COLO829 (cell line): Measurements from ENCODE around the gene LRRK1.
A peak's percentile ranks its signal among the peaks of the same experiment; 100 is the strongest.

Experiments
- DNase-seq: peaks from one replicate; pipeline ENCODE4 v3.0.0; 2012; ENCODE audit warnings: low spot score

LRRK1 gene

DNA sequence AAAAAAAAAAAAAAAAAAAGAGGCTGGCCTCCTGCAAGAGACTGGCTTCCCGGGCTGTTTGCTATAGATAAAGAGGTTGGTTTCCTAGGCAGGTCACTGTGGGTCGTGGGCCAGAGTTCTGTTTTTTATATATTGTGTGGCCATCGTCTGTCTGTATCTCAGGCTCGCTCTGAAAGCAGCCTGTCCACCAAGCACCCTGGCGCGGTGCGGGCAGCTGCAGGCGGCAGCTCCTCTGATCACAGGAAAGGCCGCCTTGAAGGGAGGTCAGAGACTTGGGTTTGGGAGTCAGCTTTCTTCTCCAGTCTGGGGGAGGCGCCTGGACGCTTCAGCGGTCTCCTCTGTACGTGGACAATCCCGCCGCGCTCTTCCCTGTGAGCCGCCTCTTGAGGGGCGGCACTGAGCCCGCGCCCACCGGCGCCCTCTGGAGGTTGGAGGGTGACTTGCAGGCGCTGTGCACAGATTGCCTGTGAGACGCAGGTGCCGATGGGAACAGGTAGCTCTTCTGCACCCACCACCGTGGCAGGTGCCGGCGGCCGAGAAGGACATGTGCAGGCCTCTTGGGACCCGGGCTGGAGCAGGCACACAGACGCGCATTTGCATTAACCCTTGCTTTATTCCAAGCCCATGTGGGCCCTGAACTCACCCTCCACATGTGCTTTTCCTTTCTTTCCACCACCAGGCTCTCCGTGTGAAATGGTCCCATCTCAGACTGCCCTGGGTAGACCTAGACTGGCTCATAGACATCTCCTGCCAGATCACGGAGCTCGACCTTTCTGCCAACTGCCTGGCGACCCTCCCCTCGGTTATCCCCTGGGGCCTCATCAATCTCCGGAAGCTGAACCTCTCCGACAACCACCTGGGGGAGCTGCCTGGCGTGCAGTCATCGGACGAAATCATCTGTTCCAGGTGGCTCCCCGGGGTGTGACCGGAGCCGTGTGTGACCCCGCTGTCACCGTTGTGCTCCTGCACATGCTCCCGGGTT is 89.3 kb downstream of the LRRK1 start:
- DNase-seq, result peak; percentile 83

DNA sequence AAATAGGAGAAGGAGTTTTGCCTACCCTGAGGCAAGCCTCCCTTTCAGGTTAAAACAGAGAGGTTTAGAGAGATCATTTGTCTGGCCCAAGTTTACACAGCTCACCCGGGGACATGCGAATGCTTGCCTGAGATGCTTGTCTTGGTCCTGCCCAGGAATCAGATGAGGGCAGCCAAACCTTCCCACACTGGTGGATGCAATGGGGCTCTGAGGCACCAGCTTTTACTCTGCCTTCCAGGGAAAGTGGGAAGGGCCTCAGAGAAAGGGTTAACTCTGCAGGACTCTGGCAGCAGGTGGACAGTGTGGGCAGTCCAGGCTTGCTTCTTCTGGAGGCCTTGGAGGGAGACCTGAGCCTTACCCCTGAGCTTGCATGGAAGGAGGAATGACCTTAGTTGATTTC is 90.0 kb downstream of the LRRK1 start:
- no peak for DNase-seq

DNA sequence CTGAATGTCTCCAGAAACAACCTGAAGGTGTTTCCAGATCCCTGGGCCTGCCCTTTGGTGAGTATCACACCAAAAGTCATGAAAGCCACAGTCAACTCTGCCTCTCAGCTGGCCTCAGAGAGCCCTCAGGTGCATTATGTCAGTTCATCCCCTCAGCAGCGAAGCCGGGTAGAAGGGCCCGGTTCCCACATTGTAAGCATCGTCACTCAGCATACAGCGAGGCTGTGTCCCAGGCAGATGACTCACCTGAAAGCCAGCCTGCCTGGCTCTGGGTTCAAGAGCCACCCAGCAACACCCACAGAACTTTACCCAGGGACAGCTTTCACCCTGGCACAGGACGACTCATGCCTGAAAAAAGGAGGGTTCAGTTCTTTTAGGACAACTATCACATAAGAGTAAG is 91.6 kb downstream of the LRRK1 start:
- DNase-seq, result no peak

- no peak for DNase-seq
Observed at GRCh38 chr15:101012326-101013200, 93.4 kb downstream of the LRRK1 start.

DNA sequence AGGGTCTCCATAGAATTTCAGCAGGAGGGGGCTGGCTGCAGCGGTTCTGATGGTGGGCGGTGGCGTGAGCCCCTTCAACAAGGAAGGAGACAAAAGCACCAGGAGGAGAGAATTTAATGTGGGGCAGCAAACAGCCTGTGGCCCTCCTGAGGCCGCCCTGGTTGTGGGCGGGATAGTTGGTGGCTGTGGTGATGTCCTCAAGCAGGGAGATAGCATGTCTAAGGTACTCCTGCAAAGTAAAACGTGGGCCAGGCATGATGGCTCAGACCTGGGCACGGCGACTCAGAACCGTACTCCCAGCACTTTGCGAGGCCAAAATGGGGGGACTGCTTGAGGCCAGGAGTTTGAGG is 94.0 kb downstream of the LRRK1 start:
- DNase-seq, result no peak

DNA sequence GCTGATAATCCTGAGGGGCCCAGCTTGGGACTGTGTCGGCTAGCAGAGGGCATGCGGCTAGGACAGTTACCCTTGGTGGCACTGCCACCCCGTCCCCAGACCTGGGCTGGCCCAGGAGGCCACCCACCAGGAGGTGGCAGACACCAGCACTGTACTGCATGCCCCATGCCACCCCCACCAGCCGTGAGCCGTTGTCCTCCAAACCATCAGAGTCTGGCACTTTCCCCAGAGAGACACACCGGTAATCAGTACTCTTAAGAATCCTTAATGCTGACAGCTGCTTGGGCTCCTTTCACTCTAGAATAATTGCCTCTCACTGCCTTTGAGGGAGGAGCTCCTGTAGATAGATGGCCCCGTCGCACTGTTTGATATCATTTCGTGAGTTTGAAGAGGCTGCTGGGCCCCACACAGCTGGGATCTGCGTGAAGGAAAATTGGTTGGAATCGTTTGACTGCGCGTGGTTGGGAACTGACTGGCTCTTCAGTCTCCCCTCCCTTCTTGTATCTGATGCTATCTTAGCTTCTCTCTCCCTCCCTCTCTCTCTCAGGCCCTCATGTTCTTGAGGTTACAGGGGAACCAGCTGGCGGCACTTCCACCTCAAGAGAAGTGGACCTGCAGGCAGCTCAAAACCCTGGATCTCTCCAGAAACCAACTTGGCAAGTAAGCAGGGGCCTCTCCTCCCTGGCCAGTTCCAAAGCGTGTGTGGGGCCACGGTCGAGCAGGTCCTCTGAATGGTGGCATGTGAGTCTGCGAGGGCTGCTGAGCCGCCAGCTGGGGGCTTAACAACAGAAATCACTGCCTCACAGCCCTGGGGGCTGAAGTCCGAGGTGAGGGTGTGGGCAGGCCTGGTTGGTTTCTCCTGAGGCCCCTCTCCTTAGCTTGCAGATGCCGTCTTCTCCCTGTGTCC is 94.9 kb downstream of the LRRK1 start:
- DNase-seq, result no peak

- peak; percentile 81 for DNase-seq
Observed at GRCh38 chr15:101014921-101015841, 96.0 kb downstream of the LRRK1 start.

DNA sequence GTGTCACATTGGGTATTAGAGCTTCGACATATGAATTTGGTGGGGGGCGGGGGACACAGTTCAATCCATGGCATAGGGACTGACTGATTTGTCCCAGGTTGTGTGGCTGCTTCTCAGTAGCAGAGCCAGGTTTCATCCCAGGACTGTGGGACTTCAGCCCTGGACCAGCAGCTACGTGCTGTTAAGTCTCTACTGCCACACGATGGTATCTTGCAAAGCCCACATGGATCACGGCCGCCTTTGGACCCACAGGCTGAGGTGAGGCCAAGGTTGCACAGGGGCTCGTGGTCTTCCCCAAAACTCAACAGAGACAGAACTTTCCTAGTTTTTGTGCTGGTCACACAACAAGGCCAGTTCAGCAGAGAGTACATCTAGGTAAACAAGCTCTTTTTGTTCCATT is 97.4 kb downstream of the LRRK1 start:
- DNase-seq, result no peak

DNA sequence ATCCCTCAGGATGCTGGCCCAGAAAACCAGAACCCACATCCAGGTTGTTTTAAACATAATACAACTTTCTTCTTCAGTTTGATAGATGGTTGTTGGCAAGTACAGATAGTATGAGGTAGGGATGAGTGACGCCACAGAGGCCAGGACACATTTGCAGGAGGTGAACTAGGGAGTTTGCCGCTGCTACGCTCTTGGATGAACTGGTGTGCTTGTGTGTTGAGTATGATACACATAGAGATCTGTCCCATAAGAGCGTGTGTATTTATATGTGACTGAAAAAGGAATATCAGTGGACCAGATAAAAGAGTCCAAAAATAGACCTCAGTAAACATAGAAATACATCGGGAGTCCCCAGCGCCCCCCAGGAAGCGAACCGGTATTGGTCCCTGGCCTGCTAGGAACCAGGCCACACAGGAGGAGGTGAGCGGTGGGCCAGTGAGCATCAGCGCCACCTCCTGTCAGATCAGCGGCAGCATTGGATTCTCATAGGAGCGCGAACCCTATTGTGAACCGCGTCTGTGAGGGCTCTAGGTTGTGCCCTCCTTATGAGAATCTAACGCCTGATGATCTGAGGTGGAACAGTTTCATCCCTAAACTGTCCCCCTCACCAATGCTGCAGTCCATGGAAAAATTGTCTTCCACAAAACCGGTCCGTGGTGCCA is 98.1 kb downstream of the LRRK1 start:
- no peak for DNase-seq

- no peak for DNase-seq
Observed at GRCh38 chr15:101018016-101018415, 98.9 kb downstream of the LRRK1 start.

- DNase-seq, result no peak
Observed at GRCh38 chr15:101018450-101018849, 99.3 kb downstream of the LRRK1 start.

DNA sequence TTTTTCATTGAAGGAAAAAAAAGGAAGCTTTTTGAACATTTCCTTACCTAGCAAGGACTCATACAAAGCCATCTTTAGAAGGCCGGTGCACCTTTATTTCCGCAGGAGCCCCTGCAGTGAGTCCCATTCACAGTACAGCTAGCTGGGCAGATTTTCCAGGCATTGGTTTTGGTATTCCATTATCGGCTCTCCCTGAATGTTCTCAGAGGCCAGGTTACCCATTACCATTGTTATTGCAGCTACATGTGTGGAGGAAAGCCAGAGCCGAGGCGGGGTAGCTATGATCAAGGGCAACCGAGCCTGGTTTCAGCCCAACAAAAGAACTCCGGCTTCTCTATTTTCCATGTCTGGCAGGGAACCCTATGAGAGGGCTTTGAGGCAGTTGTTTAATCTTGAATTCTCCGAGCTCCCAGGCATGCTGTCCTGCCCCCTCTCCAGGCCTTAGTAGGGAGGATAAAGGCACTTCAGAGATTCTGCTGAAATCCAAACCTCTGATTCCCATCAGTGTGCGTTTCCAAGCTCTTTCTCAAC is 100.3 kb downstream of the LRRK1 start:
- DNase-seq, result no peak

DNA sequence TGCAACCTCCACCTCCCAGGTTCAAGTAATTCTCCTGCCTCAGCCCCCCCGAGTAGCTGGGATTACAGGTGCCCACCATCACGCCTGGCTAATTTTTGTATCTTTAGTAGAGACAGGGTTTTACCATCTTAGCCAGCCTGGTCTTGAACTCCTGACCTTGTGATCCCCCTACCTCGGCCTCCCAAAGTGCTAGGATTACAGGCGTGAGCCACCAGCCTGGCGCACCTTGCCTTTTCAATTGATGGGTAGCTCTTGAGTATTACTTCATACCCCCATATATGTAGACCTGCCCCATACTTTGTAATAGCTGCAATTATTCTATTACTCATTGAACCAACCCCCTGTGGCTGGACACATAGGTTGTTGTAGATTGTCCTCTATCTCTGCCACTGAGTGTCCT is 101.3 kb downstream of the LRRK1 start:
- DNase-seq, result no peak

DNA sequence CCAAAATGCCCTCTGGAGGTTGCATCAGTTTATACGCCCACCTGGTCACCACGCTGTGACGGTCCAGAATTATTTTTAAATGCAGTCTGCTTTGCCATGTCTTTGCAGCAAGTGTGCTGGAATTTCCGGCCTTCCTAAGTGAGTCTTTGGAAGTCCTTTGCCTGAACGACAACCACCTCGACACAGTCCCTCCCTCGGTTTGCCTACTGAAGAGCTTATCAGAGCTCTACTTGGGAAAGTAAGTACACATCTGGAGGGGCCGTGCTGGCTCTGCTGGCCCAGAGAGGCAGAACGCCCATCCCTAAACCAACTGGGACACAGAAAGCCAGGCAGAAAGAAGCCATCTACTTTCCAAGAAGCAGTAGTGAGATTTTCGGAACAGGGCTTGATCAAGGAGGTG is 101.8 kb downstream of the LRRK1 start:
- DNase-seq, result no peak

DNA sequence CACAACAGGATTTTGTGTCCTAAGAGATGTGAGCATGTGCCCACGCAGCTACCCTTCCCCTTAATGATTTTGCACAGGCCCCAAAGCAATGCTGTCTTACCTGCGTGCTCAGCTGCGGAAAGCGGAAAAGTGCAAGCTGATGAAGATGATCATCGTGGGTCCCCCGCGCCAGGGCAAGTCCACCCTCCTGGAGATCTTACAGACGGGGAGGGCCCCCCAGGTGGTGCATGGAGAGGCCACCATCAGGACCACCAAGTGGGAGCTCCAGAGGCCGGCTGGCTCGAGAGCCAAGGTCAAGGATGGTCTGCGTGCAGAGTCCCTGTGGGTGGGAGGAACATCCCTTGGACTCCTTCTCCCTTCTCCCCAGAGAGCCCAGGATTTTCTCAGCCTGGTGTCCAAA is 103.1 kb downstream of the LRRK1 start:
- no peak for DNase-seq

DNA sequence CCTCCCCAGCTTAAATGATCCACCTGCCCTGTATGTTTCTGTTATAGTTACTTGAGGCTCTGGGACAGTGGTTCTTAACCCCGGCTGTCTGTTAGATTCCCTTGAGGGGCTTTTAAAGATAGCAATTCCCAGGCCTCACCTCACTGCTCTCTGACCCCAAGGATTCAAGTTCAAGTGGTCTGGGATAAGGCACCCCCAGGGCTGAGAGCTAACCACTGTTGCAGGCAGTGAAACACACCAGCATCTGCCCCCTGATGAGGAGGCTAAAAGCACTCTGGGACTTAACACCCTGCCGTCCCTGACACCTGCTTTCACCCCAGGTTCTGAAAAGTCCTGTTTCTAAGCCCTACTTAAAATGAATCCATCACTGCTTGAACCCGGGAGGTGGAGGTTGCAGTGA is 103.7 kb downstream of the LRRK1 start:
- no peak for DNase-seq

GRCh38 chr15:101023501-101024072 is 104.4 kb downstream of the LRRK1 start:
- no peak for DNase-seq

GRCh38 chr15:101024073-101024695 is 105.0 kb downstream of the LRRK1 start:
- no peak for DNase-seq
